GM18907 (cell line): ENCODE measurements around the gene ALOX12B.
A peak's percentile ranks its signal among the peaks of the same experiment; 100 is the strongest.
"Not testable (repeated sequence)": the region's sequence is repeated elsewhere in the genome, so short reads cannot be mapped to it uniquely, and the experiment has no call there.

Source experiments
- ATAC-seq: cut with Tn5 transposase; IDR thresholded peaks from one replicate; pipeline ENCODE4 v1.9.1; 2021; ENCODE audit warnings: mild to moderate bottlenecking, moderate library complexity; ENCODE audit not compliant: unreplicated experiment

The ALOX12B gene

DNA sequence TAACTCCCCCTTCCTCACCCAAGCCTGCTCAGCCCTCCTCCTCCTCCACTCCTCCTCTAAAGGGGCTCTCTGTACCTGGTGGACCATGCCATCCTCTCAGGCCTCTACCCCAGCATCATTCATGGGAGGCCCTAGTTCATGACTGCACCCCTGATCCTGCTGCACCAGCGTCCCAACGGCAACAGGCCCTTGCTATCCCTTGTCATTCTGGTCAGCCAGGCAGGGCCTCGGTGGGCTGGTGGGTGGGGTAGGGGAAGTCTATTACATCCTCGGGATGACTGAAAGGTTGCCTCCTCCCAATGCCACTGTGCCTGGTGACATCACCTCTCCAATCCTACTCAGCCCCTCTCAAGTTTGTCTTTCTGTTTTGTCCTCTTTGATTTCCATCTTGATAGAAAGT is 19.7 kb downstream of the ALOX12B start:
- no peak for ATAC-seq

DNA sequence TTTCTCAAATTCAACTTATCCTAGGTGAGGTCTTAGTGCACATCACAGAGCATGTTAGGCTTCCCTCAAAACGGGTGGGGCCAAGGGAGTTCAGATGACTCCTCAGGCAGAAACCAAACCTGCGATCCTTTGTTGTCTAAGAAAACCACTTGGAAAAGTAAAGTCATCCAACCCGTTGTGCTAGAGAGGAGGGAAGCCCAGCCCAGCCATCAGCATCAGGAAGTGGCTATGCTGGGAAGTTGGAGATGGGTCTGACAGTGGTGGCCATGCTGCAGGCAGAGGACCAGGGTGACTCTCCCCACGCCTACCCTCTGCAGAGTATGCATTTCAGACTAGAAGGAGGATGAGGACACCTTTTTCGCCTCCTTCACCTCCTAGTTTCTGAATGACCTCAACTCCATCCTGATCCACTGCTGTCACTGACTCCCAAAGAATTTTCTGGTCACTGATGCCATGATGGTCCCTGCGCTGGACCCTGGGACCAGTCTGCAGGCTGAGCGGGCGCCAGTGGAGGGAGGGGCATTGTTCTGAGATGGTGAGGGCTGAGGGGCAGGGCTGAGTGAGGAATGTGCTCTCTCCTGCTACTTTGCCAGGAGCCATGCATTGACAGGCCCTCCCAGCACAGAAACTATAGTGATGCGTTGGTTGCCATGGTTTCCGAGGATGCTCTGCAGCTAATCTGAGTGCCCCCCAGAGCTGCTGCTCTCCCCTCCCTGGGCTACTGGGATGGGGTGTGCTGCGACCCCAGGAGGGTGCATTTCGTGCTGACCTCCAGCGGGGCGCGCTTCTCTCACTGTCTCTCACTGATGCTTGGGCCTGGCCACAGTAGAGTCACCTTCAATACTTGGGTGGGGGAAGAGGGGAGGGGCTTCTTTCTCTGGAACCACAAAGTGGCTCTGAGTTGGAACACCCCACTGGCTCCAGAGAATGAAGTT is 20.4 kb downstream of the ALOX12B start:
- no peak for ATAC-seq

DNA sequence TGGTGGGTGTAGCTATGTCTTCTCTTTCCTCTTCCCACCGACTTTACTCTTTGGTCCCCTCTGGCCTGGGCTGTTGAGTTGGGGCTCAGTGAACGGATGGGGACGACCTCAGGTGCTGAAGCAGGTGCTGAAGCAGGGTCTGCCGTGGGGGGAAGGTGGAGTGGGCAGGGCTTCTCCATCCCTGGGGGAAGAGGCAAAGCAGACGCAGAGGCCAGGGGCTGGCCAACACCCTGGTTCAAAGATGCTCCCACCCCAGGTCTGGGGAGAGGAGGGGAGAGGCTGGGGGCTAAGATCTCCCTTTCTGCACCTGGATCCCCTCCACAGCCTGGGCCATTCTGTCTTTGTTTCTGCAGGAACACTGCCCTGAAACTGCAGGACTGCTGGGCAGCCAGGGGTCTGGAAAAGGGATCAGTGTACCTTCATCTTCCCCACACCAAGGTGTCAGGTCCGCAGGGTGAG is 22.9 kb downstream of the ALOX12B start:
- no peak for ATAC-seq

DNA sequence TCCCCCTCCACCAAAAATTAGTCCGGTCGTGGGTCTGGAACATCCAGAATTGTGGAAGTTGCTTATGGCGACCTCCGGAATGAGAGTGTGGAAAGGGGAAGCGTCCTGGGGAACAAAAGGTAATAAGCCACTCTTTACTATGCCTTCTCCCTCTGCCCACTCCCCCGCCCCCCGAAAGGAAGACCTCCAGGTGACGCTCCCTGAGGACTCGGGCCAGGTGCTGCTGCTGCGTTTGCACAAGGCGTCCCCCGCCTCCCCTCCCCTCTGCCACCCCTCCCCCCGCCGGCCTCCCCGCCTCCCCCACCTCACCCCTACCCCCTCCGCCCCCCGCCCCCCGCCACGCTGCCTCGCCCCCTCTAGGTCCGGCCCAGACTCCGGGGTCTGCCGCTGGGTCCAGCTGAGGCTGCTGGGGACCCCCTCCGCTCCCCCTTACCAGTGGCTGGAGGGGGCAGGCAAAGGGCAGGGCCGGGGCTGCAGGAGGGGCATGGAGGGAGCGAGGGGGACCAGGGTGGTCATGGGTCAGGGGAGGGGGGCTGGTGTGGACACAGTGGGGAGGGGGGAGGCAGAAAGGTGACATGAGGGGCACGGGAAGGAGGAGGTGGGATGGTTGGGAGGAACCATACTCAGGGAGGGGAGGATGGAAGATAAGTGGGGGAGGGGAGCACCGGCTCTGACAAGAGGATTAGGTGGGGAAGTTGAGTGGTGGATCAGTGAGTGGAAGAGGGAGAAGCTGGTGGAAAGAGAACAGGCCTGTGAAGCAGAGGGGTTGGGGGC is 23.6 kb downstream of the ALOX12B start:
- ATAC-seq = no peak

DNA sequence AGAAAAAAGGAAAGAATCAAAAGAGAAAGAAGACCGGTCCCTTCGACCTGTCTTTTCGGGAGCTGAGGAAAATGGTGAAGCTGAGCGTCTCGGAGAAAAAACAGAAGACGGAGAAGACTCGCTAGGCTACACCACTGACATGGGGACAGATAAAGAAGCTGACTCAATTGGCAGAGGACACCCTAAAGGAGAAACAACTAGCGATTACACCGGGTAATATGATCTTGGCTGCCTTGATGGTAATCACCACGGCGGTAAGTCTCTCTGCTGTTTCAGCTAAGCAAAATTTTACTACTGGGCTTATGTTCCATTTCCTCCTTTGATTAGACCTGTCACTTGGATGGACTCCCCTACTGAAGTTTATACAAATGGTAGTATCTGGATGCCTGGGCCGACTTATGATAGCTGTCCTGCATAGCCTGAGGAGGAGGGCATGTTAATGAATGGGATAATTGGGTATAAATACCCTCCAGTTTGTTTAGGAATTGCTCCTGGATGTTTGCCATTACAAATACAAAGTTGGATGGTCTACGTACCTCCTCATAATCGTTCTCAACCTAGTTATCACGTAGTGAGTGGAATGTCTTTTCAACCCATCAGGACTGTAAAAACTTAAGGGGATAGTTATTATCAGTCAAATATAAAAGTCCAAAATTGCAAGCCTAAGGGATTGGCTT is 24.6 kb downstream of the ALOX12B start:
- no peak for ATAC-seq

DNA sequence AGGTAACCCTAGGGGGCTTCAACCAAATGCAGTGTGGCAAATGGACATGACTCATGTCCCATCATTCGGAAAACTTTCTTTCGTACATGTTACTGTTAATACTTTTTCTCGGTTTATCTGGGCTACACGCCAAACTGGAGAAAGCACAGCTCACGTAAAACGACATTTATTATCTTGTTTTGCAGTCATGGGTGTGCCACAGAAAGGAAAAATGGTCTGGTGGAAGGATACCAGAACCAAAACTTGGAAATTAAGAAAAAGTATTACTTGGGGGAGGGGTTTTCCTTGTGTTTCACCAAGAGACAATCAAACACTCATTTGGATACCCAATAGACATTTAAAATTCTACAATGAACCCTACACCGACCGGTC is 25.1 kb downstream of the ALOX12B start:
- no peak for ATAC-seq

DNA sequence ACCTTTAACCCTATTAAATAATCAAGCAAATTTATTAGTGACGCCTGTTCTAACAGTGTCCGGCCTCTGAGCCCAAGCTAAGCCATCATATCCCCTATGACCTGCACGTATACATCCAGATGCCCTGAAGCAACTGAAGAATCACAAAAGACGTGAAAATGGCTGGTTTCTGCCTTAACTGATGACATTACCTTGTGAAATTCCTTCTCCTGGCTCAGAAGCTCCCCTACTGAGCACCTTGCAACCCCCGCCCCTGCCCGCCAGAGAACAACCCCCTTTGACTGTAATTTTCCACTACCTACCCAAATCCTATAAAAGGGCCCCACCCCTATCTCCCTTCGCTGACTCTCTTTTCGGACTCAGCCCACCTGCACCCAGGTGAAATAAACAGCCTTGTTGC is 25.7 kb downstream of the ALOX12B start:
- not testable (repeated sequence) for ATAC-seq

DNA sequence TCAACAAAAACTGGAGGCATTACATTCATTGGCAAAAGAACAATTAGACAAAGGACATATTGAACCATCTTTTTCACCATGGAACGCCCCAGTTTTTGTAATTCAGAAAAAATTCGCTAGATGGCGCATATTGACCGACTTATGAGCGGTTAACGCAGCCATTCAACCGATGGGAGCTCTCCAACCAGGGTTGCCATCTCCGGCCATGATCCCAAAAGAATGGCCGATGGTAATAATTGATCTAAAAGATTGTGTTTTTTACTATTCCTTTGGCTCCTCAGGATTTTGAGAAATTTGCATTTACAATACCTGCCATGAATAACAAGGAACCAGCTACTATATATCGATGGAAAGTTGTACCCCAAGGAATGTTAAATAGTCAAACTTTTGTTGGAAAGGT is 27.2 kb downstream of the ALOX12B start:
- ATAC-seq = no peak

DNA sequence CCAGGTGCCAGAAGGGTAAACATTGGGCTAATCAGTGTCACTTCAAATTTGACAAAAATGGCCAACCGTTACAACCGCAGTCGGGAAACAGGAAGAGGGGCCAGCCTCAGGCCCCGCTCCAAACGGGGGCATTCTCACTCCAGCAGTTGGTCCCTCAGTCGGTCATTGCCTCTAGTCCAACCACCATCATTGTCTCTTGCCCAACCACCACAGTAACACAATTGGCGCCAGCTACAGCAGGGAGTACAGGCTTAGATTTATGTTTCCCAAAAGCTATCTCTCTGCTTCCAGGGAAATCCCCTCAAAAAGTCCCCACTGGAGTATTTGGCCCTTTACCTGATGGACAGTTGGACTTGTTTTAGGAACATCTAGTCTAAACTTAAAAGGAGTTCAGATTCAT is 28.4 kb downstream of the ALOX12B start:
- ATAC-seq = no peak

DNA sequence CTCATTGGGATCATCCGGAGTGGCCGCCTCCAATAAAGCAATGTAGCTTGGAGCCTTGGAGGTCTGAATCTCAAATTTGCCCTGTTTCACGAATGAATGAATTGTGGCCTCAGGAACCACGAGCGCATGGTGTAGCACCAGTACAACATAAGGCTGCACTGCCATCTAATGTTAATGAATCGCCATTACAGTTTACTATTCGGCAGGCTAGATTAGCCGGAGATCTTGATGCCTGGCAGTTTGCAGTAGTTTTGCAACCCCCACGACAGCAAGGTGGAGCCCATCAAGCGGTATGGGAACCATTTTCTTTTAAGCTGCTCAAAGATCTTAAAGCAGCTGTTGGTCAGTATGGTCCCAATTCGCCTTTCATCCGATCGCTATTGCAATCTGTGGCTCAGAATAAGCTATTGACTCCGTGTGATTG is 29.8 kb downstream of the ALOX12B start:
- ATAC-seq = no peak

DNA sequence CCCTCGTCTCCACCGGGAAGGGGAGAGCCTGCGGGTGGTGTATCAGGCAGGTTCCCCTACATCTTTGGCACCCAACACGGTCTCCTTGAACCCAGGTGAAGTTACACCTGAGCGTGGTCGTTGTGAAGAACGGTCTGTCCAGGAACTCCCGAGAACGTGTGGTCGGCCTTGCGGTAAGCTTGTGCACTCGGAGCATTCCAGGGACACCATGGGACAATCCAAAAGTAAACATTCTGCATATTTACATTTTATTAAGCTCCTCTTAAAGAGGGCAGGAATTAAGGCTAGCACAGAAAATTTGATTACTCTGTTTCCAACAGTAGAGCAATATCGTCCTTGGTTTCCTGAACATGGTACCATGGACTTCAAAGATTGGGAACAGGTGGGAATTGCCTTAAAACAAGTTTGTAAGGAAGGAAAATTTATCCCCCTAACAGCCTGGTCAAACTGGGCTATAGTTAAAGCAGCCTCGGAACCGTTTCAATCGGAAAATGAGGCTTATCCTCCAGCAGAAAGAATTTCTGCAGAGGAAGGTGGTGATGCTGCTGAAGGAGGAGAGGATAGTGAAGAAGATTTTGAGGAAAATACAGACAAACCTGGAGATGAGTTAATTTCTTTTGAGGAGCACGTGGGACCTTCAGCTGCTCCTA is 30.4 kb downstream of the ALOX12B start:
- ATAC-seq = no peak

DNA sequence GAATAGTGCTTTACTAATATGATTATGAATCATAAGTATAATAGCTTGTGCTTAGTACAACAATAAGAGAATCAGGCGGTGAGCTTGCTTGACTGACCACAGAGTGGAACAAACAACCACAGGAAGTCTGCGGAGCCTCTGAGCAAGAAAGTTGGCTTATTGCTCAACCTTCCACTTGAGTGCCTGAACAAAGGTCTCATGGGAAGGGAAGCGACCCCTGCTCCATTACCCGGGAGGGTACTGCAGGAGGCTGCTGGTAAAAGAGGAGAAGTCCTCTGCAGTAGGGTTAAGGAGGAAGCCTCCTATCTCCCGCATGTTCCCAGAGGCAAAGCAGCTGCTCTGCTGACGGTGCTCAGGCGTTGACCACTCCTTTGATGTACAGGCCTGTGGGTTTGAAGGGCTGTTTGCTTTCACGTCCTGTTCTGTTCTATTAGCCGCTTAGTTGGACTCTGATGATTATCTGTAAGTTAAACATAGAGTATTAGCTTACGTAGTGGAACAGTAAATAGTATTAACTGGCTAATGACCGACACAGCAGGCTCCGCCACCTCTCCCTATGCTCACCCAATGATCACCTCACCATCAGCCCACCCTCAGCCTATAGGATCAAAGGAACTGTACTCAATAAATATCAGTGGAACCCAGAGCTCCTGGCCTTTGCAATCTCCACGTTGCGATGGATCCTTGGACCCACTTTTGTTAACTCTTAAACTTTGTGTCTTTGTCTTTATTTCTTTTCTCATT is 31.1 kb downstream of the ALOX12B start:
- ATAC-seq = peak; percentile 64

DNA sequence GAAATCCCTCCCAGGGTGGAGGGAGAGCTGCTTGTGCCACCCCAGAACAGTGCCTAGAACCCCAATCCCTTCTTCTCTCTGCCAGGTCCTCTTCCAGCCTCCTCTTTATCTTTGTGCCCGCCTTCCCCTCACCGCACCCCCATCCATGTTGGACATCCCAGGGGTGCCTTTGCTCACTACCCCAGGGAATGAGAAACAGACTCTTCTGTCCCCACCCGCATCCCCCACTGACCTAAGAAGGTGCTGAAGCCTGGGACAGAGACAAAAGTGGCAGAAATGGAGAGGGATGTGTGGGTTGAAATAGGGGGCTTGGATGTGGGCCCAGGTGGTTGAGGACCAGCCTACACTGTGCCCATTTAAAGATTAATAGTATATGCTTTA is 31.7 kb downstream of the ALOX12B start:
- ATAC-seq = no peak

DNA sequence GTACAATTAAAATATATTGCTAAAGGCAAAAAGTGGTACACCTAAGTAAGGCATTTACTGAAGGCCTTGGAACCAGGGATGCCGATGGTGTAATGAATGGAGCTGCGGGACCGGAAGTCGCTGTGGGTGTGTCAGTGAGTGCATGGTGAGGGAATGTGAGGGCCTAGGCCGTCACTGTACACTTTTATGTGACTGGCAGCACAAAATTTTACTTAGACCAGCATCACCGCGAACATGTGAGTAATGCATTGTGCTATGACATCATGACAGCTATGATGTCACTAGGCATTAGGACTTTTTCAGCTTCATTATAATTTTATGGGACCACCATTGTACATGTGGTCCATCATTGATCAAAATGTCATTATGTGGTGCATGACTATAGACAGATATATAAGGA is 33.9 kb downstream of the ALOX12B start:
- ATAC-seq = no peak

DNA sequence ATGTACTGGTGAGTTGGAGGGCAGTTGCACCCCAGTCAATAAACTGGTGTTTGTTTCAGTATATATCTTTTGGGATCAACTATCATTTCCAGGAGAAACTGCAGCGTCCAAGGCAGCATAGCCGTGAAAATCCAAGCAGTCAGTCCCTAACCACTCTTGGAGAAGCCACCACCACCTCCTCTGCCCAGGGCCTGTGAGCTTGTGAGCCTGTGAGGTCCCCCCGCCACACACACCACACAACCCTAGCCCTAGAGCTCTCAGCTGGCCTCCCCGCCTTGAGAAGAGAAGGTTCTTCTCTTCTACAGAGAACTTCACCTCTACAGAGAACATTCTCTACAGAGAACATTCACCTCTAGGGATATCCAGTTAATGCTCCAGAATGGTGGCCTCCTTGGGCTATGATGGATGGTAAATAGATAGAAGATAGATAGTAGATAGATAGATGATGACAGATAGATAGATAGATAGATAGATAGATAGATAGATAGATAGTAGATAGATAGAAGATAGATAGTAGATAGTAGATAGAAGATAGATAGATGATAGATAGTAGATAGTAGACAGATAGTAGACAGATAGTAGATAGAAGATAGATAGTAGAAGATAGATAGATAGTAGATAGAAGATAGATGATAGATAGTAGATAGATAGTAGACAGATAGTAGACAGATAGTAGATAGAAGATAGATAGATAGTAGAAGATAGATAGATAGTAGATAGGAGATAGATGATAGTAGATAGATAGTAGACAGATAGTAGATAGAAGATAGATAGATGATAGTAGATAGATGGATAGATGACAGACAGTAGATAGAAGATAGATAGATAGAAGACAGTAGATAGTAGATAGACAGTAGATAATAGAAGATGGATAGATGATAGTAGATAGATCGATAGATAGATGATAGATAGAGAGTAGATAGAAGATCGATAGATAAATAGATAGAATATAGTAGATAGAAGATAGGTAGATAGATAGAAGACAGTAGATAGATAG is 35.0 kb downstream of the ALOX12B start:
- ATAC-seq = no peak

DNA sequence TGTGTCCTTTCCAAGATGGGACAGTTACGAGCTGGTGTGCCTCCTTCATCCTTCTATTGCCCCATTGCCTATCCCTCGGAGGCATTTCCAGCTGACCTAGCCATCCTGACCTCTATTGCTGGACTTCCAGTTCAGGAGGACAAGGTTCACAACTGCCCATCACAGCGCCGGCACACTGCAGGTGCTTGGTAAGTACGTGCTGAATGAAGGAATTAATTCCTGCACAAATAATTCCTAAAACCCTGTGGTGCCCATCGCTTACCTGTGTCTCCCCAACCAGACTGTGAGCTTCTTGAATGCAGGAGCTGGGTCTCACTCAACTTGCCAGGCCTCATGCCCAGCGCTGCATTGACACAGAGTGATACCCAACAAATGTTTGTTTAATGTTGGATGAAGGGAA is 35.7 kb downstream of the ALOX12B start:
- no peak for ATAC-seq

DNA sequence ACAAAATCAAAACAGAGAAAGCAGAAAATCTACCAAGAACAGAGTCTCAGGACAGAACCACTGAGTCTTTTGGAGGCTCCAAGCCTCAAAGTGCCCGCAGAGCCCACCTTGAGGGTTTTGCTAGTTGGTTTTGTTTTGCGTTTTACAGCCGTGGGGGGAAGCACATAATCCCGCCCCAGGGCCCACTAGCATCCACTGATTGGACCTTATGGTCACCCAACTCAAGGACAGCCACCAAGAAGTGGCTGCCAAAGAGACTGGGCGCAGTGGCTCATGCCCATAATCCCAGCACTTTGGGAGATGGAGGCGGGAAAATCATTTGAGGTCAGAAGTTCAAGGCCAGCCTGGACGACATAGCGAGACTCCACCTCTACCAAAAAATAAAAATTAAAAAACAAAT is 38.8 kb downstream of the ALOX12B start:
- ATAC-seq = no peak

DNA sequence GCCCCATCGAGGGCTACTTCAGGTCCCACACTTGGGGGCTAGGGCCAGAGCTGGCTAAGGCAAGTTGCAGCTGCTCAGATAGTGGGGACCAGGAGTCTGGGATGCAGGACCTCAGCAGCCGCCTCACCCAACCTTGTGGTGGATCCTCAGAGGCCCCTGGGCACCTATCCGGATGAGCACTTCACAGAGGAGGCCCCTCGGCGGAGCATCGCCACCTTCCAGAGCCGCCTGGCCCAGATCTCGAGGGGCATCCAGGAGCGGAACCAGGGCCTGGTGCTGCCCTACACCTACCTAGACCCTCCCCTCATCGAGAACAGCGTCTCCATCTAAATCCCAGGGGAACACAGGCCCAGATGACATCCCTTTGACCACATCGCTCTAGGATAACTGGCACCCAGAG is 39.3 kb downstream of the ALOX12B start:
- ATAC-seq = no peak

DNA sequence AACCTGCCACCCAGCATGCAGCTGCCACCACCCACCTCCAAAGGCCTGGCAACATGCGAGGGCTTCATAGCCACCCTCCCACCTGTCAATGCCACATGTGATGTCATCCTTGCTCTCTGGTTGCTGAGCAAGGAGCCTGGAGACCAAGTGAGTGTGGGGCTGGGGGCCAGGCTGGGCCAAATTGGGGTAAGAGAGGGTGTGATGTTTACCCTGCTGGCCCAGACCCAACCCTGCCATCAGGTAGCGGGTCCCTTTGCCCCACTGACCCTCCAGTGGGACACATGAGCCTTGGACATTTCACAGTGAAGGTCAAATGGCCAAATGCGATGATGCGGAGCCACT is 39.8 kb downstream of the ALOX12B start:
- no peak for ATAC-seq
